GM12892 (cell line): ENCODE measurements around the gene CDC45.

Experiments
- POLR2A ChIP-seq: IDR thresholded peaks from 2 replicates; pipeline ENCODE4 v1.6.1; 2011; ENCODE audit warnings: low read depth, low read length, control low read depth
- POLR2AphosphoS5 ChIP-seq: IDR thresholded peaks from 2 replicates; pipeline ENCODE4 v1.6.1; 2011; ENCODE audit warnings: low read depth, low read length, control low read depth
- TAF1 ChIP-seq: IDR thresholded peaks from 2 replicates; pipeline ENCODE4 v1.6.1; 2011; ENCODE audit warnings: low read depth, mild to moderate bottlenecking, control low read depth, low read length, borderline replicate concordance

GRCh38 chr22:19569276-19569640 is 89.5 kb downstream of the CDC45 start:
- TF ChIP-seq POLR2A (no peak), POLR2AphosphoS5 (no peak), TAF1 (no peak)
